GM12872 (cell line): ENCODE measurements around the gene IL18RAP.

Source experiments
- TF ChIP-seq, protein P1 (sequence below): IDR thresholded peaks from 3 replicates; pipeline ENCODE4 v1.5.1; 2011; ENCODE audit warnings: low read depth, mild to moderate bottlenecking, low read length, moderate library complexity; ENCODE audit not compliant: insufficient read depth

Gene IL18RAP

DNA sequence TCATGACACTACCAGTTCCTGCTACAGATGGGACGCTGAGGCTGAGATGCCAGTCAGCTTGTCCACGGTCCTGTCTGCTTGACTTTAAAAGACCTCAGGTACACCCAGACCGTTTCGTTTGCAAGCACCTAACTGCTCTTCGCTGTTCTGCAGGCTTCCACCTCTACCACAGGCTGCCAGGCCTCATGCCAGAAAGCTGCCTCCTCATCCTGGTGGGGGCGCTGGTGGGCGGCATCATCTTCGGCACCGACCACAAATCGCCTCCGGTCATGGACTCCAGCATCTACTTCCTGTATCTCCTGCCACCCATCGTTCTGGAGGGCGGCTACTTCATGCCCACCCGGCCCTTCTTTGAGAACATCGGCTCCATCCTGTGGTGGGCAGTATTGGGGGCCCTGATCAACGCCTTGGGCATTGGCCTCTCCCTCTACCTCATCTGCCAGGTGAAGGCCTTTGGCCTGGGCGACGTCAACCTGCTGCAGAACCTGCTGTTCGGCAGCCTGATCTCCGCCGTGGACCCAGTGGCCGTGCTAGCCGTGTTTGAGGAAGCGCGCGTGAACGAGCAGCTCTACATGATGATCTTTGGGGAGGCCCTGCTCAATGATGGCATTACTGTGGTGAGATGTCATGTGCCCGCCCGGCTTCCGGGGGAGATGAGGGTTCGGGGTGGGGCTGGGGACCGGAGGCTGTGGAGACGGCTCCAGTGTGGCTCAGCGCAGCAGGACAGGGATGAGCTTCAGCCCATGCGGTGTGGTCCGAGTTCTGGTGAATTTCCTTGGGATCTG lies 55.9 kb downstream of the IL18RAP start:
- TF ChIP-seq, protein P1, sequence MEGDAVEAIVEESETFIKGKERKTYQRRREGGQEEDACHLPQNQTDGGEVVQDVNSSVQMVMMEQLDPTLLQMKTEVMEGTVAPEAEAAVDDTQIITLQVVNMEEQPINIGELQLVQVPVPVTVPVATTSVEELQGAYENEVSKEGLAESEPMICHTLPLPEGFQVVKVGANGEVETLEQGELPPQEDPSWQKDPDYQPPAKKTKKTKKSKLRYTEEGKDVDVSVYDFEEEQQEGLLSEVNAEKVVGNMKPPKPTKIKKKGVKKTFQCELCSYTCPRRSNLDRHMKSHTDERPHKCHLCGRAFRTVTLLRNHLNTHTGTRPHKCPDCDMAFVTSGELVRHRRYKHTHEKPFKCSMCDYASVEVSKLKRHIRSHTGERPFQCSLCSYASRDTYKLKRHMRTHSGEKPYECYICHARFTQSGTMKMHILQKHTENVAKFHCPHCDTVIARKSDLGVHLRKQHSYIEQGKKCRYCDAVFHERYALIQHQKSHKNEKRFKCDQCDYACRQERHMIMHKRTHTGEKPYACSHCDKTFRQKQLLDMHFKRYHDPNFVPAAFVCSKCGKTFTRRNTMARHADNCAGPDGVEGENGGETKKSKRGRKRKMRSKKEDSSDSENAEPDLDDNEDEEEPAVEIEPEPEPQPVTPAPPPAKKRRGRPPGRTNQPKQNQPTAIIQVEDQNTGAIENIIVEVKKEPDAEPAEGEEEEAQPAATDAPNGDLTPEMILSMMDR, result 0 out of 3 replicates have a peak, but pooled peaks have one; percentile 12

DNA sequence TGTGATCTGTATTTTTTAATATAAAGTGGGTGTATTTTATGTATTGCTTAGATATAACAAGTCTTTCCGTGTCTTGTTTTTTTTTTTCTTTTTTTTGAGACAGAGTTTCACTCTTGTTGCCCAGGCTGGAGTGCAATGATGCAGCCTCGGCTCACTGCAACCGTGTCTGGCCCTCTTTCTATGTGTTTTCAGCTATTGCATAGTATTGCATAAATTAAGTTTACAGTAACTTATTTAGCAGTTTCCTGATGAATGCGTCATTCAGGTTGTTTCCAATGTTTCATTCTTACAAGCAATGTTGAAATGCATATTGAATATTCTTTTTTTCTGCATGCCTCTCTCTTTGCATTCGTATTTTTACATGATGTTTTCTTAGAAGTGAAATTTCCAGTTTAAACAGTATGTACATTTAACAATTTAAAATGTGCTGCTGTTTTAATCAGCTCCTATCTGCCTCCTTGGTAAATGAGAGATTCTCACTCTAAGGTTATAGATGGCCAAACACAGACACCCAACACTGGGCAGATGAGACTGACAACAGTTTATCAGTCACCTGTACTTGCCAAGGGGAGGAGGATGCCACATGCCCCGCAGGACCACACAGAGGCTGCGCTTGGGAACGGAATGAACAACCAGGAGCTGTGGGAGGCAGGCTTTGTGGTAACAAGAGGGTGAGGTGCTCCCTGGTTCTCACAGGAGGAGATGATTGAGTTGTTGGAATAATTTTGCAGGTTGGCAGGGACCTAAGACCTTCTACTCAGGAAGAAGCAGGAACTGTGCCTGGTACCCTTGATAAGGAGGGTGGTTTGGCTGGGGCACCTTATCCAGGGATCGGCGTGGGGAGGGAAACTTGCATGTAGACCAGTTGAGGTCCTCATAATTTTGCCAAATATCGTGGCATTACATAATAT lies 57.6 kb downstream of the IL18RAP start:
- TF ChIP-seq, protein P1, result no peak

DNA sequence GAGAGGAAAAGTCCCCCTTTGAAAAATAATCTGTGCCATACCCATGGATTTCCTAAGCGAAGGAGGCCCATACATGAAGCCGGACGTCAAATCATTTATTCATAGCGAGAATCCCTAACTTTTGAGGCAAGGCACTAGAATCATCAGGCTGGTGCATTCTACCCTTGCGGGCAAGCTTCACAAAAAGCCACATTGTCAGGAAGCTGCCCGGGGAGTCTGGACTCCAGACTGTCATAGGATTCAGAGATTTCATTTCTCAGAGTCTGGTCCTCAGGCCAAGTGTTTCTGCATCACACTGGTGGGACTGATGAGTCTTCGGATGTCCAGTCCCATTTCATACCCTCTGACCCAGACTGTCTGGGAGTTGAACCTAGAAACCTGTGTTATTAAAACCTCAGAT lies 59.0 kb downstream of the IL18RAP start:
- TF ChIP-seq, protein P1, result no peak

DNA sequence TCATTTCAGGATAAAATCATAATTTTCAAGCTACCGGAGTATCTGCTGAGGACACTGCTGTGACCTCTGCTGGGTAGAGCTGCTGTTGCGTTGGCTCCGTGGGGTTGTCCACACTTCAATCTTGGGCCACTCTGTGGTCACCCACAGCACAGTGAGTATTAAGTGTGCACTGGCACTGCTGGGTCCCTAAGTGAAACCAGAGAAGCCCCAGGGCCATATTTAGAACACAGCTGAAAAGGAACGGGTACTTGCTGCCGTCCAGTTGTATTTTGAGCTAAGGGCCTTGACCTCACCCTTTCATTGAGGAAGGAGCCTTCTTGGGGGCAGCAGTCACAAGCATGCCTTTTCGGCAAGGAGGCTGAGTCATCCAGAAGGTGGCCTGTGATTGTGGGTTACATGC lies 60.1 kb downstream of the IL18RAP start:
- TF ChIP-seq, protein P1, result no peak

DNA sequence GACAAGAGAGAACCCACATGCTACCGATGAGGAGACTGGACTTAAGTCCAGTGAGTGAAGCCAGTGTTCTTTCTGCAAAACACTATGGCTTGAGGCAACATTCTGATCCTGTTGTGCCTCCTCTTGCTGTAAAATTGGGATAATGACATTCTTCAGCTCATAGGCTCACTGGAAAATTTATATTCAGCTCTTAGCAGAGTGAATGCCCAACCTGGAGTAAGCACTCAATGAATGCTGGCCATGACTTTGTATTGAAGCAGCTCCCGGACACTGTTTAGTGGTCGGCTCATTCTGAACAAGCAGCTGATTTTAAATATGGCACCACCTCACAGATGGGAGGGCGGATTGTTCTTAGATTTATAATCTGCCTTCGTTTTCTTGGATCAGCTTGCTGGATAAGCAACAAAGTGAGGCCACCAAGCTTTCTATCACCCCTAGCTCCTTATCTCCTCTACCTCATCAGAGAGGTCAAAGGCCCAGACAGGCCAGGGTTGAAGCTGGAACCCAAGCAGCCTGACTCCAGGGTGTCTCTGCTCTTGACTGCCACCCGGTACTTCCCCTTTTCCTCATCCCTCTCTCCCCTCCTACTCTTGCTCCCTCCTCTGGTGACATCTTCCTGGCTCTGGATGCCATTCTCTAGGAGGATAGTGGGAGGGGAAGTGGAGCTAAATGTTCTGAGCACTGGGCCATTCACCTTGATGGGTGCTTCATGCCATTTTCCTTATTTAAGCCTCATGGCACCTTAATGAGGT lies 61.5 kb downstream of the IL18RAP start:
- TF ChIP-seq, protein P1, result no peak

DNA sequence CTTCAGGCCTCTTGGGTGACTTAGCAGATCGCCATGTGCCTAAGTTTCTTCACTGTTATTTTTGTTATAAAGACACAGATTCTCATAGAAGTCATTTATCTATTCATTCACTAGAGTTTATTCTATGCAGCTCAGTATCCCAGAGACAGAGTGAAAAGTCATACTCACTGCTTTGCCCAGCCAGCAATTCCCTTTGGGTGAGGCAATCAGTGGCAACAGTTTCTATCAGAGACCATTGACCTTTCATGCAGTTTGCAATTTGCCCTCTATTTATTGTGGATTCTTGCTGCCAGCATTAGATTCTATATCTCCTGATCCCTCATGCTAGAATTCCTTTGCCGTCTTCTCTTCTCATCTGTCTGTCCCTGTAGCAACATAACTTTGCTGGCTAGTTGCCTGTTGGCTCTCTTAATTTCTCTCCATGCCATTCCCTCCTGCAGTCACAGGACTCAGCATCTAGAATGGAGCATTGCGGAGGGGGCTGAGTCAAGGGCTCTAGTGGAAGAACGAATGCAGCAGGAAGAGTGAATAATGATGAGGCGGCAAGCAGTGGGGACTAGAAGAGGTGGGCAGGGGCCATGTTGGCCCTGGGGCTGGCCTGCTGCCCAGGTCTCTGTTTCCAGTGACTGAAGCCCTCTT lies 62.3 kb downstream of the IL18RAP start:
- TF ChIP-seq, protein P1, result no peak
